ENCODE measurements around the gene CUBN.

GRCh38 chr10:16904049-16904448 lies 225.6 kb downstream of the CUBN start:
- TF ChIP-seq CTCF (conservative IDR thresholded peaks at IDR 0.05) (no peak), ZFX (IDR thresholded peaks at IDR 0.05) (no peak)
